ENCODE data around the gene FGF4.
"Not testable (repeated sequence)": the region's sequence is repeated elsewhere in the genome, so short reads cannot be mapped to it uniquely, and the experiment has no call there.

FGF4 gene

GRCh38 chr11:69765498-69765995 lies 9.6 kb downstream of the FGF4 start:
- intact Hi-C loops (cut with DNase I; ENCODE audit: low total_unique reads): no loop called here
- H3K36me3 ChIP-seq: no peaks in the 10 kb centered on the region

DNA sequence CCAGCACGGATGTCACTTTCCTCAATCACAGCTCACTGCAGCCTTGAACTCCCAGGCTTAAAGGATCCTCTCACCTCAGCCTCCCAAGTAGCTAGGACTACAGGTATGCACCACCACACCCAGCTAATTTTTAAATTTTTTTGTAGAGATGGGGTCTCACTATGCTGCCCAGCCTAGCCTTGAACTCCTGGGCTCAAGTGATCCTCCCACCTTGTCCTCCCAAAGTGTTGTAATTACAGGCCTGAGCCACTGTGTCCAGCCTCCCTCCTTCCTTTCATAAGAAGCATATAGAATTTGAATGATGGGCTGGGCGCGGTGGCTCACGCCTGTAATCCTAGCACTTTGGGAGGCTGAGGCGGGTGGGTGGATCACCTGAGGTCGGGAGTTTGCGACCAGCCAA lies 10.2 kb downstream of the FGF4 start:
- DNase-seq; H3K4me3 ChIP-seq; H3K9me3 ChIP-seq; intact Hi-C loops (cut with DNase I; ENCODE audit: low total_unique reads); H3K27ac ChIP-seq; H3K4me1 ChIP-seq; H3K36me3 ChIP-seq: not testable (repeated sequence)
- H3K27me3 ChIP-seq: peaks cover 0 to 58% of the 10 kb centered on the region in 2 donors

More at GRCh38 chr11:69765498-69765995, 9.6 kb downstream of the FGF4 start:
- H3K27ac ChIP-seq: no peak overlapping the region
- no peak for TF ChIP-seq CTCF (IDR thresholded peaks at IDR 0.05)
- no peak for DNase-seq
- H3K4me1 ChIP-seq: no peaks in the 10 kb centered on the region
- no peak overlapping the region for H3K4me3 ChIP-seq
- peaks cover 0 to 5% (median 0%) of the 10 kb centered on the region in 3 donors for H3K9me3 ChIP-seq
- H3K27me3 ChIP-seq: peaks cover 0 to 60% of the 10 kb centered on the region in 2 donors

DNA sequence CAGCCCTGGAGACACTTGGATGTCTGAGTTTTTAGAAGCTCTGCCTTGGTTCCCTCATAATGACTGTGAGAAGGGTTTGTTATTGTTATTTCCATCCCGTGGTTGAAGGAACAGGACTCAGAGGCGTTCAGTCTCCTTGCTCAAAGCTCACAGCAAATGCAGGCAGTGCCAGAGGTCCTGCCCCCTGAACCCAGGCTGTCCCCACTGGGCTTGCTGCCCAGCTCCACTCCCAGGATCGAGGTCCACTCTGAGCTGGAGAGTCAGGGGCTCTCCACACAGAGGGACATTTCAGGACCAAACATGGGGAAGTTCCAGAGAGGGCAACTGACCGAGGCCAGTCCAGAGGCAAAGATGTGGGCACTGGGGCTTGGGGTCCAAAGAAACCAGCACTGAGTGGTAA lies 14.8 kb downstream of the FGF4 start:
- Histone ChIP-seq H3K36me3 (no peaks in the 10 kb centered on the region), H3K4me1 (no peaks in the 10 kb centered on the region), H3K9me3 (peaks cover 0 to 29% (median 9%) of the 10 kb centered on the region in 3 donors), H3K27ac (no peak overlapping the region), H3K4me3 (no peak overlapping the region), H3K27me3 (peaks cover 0 to 51% of the 10 kb centered on the region in 2 donors)
- intact Hi-C loops (cut with DNase I; ENCODE audit: low total_unique reads): no loop called here
- TF ChIP-seq CTCF (IDR thresholded peaks at IDR 0.05): no peak
- DNase-seq: no peak

GRCh38 chr11:69752890-69753289 lies 22.3 kb downstream of the FGF4 start:
- Histone ChIP-seq H3K4me3 (no peak overlapping the region), H3K27ac (no peak overlapping the region), H3K9me3 (peaks cover 0 to 14% (median 0%) of the 10 kb centered on the region in 3 donors), H3K27me3 (peaks cover 0 to 32% of the 10 kb centered on the region in 2 donors), H3K4me1 (no peaks in the 10 kb centered on the region), H3K36me3 (no peaks in the 10 kb centered on the region)
- TF ChIP-seq CTCF (IDR thresholded peaks at IDR 0.05): no peak
- no peak for DNase-seq
- intact Hi-C loops (cut with DNase I; ENCODE audit: low total_unique reads): no loop called here

GRCh38 chr11:69750875-69751597 lies 24.1 kb downstream of the FGF4 start:
- Histone ChIP-seq H3K27ac (no peak overlapping the region), H3K4me3 (no peak overlapping the region), H3K4me1 (no peaks in the 10 kb centered on the region), H3K36me3 (no peaks in the 10 kb centered on the region), H3K27me3 (peaks cover 0 to 43% of the 10 kb centered on the region in 2 donors), H3K9me3 (peaks cover 0 to 3% (median 0%) of the 10 kb centered on the region in 3 donors)
- no peak for TF ChIP-seq CTCF (IDR thresholded peaks at IDR 0.05)
- intact Hi-C loops (cut with DNase I; ENCODE audit: low total_unique reads): no loop called here
- no peak for DNase-seq

GRCh38 chr11:69750108-69750850 lies 24.9 kb downstream of the FGF4 start:
- no peak overlapping the region for H3K27ac ChIP-seq
- no peaks in the 10 kb centered on the region for H3K4me1 ChIP-seq
- no peak for DNase-seq
- intact Hi-C loops (cut with DNase I; ENCODE audit: low total_unique reads): no loop called here
- no peak overlapping the region for H3K4me3 ChIP-seq
- H3K36me3 ChIP-seq: no peaks in the 10 kb centered on the region
- TF ChIP-seq CTCF (IDR thresholded peaks at IDR 0.05): no peak
- H3K27me3 ChIP-seq: peaks cover 0 to 51% of the 10 kb centered on the region in 2 donors
- no peaks in the 10 kb centered on the region for H3K9me3 ChIP-seq
